Ammon's horn (tissue), 1 donor: Measurements from ENCODE around the gene KCNMB3.
"Not testable (repeated sequence)": the region's sequence is repeated elsewhere in the genome, so short reads cannot be mapped to it uniquely, and the experiment has no call there.

Source experiments
- DNase-seq: peaks from one replicate; pipeline ENCODE4 v3.0.0-alpha.2; 2016; ENCODE audit warnings: low spot score

Gene KCNMB3

GRCh38 chr3:179264449-179264848 lies 13.5 kb upstream of the KCNMB3 start:
- DNase-seq, result no peak

GRCh38 chr3:179263134-179263533 lies 12.2 kb upstream of the KCNMB3 start:
- DNase-seq, result no peak

- DNase-seq, result peak; percentile 67
These were observed 10.2 kb upstream of the KCNMB3 start for GRCh38 chr3:179260949-179261765.

DNA sequence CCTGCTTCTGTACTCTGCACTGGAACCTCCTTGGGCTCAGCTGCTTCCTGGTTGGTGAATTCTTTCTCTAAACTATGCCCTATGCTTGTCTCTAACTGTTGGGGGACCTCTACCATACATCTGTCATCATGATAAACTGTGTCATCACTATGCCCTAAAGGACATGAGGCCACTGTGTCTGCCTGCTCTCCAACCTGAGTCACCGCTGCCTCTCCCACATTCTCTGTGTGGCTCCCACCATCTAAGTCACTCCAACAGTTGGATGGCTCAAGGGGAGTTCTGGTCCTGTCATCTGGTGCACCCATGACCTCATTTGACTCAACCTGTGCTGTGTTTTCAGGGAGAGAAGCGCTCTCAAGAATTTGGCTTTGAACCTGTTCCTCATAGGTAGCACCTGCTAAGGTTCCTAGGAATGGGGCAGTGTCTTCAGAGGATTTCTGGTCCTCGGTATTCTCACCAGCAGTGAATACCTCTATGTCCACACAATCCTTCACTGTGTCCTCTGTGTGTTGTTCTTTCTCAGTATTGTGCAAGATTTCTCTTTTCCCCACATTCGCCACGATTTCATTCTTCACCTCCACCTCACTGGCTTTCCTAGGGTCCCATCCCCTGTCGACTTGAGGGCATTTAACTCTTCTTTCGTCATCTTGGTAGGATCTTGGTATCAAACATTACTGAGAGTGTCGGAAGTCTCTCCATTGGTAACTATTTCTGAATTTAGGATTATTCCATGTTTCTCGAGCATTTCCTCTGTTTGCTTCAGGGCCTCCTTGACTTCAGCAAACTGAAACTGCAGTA lies 9.2 kb upstream of the KCNMB3 start:
- not testable (repeated sequence) for DNase-seq

DNA sequence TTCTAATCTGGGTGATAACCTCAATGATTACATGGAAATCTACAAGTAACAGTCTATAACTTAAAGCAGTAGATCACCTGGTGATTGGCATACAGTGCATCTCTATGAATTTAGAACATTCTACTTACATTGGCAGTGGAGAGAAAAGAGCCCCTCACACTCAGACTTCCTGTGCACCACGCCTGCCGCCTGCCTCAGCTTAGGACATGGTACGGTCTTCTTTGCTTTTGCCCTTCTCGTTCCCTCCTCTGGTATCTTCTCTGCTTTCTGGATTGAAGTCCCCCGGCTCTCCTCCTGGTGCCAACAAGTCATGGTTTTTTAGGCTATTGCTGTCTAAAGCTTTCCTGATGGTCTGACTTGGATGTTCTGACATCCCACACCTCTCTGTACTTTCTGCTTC lies 7.9 kb upstream of the KCNMB3 start:
- no peak for DNase-seq

DNA sequence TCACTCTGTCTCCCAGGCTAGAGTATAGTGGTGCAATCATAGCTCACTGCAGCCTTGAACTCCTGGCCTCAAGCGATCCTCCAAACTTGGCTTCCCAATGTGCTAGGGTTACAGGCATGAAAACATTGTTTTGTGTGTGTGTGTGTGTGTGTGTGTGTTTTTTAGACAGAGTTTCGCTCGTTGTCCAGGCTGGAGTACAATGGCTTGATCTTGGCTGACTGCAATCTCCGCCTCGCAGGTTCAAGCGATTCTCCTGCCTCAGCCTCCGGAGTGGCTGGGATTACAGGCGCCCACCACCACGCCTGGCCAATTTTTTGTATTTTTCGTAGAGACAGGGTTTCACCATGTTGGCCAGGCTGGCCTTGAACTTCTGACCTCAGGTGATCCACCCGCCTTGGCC lies 6.8 kb upstream of the KCNMB3 start:
- not testable (repeated sequence) for DNase-seq

DNA sequence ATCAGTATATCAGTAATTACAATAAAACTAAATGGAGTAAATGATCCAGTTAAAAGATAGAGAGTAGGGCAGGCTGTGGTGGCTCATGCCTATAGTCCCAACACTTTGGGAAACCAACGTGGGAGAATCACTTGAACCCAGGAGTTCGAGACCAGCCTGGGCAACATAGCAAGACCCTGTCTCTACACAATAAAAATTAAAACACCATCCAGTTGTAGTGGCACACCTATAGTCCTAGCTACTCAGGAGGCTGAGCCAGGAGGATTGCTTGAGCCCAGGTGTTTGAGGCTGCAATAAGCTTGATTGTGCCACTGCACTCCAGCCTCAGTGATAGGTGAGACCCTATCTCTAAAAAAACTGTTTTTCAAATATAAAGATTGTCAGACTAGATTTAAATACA lies 5.9 kb upstream of the KCNMB3 start:
- no peak for DNase-seq

GRCh38 chr3:179247289-179248015 lies 3.5 kb downstream of the KCNMB3 start:
- DNase-seq, result no peak

DNA sequence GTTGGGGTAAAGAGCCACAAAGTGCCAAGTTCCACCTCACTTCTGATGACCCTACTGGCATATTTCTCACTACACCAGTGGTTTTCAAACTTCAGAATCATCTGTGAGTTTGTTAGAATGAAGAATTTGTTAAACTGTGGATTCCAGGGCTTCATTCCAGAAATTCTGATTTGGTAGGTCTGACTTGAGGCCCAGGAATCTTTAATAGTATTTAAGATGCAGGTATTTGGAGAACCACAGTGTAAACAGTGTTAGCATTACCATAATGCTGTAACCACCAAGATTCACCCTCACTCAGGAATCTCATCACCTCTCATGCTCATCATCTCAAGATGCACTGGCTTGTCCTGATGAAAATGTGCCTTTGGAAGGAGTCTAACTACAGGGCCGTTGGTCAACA lies 6.0 kb downstream of the KCNMB3 start:
- DNase-seq, result no peak

DNA sequence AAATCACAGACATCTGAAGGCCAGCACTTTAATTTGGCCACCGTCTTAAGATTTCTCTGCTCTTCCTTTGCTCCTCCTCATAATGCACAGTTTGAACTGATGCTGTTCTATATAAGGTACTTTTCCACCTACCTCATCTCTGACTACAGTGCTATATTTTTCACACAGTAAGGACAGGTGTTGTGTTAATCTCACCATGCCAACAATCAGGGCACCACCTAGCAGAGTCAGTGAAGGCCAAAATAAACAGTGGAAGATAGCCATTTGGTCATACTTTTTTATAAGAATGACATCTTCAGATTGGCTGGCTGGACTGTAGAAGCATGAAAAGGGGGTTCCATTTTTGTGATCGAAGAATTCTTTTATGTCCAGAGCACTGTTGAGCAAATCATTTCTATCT lies 8.1 kb downstream of the KCNMB3 start:
- not testable (repeated sequence) for DNase-seq

DNA sequence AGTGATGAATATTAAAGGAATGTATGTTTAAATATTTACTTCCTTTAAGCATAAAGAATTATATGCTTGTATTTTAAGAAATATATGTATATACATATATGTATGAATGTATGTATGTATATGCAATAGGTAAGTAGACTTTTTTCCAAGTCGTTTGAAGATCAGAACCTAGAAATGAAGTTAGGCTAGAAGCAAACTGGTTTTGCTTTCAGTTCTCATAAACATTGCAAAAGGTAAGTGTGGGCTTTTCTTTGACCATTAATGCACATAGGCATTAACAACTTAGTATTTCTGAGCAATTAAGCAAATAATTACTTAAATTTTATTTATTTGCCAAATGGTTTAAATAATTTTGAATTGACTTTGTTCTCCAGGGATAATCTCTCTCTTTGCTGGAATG lies 10.6 kb downstream of the KCNMB3 start:
- DNase-seq, result not testable (repeated sequence)

GRCh38 chr3:179236669-179237301 lies 14.1 kb downstream of the KCNMB3 start:
- DNase-seq, result no peak

DNA sequence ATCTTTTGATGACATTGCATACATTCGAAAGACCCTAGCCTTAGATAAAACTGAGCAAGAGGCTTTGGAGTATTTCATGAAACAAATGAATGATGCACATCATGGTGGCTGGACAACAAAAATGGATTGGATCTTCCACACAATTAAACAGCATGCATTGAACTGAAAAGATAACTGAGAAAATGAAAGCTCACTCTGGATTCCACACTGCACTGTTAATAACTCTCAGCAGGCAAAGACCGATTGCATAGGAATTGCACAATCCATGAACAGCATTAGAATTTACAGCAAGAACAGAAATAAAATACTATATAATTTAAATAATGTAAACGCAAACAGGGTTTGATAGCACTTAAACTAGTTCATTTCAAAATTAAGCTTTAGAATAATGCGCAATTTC lies 16.7 kb downstream of the KCNMB3 start:
- no peak for DNase-seq

DNA sequence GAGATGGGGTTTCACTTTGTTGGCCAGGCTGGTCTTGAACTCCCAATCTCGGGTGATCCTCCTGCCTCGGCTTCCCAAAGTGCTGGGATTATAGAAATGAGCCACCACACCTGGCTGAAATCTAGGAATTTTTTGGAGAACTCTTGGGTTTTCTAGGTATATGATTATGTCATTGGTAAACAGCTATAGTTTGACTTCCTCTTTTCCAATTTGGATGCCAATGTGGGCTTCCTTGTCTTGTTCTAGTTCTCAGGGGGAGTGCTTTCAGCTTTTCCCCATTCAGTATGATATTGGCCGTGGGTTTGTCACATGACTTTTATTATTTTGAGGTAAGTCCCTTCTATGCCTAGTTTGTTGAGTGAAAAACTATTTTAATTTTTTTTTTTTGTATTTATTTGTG lies 17.9 kb downstream of the KCNMB3 start:
- DNase-seq, result no peak

DNA sequence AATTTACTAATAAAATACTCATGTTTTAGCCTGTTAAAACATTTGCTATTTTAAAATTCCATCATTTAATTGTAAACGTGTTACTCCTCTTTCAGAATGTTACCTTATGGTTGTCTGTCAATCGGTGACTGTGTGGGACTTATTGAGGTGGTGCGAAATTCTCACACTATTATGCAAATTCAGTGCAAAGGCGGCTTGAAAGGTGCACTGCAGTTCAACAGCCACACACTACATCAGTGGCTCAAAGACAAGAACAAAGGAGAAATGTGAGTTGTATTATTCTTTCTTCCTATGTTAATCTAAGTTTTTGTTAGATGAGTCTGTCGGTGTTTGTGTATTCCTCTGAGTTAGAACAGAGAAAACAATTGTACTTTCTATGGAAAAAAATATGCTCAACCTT lies 21.7 kb downstream of the KCNMB3 start:
- no peak for DNase-seq

- DNase-seq, result no peak
These were observed 23.6 kb downstream of the KCNMB3 start for GRCh38 chr3:179227349-179227748.

- no peak for DNase-seq
These were observed 26.3 kb downstream of the KCNMB3 start for GRCh38 chr3:179224584-179224983.

DNA sequence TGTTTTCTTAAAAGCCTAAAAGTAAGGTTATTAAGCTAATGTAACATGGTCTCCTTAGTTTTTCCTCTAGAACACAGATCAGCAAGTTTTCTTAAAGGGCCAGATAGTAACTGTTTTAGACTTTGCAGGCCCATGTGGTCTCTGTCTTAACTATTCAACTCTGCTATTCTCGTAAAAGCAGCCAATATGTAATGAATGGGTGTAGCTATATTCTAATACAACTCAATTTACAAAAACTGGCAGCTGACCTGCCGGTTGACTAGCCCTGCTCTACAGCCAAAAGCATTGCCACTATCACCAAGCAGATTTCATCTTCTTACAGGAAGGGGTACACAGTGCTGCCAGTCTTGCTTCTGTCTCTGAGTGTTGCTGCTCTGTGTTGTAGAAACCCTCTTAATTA lies 27.4 kb downstream of the KCNMB3 start:
- DNase-seq, result no peak

DNA sequence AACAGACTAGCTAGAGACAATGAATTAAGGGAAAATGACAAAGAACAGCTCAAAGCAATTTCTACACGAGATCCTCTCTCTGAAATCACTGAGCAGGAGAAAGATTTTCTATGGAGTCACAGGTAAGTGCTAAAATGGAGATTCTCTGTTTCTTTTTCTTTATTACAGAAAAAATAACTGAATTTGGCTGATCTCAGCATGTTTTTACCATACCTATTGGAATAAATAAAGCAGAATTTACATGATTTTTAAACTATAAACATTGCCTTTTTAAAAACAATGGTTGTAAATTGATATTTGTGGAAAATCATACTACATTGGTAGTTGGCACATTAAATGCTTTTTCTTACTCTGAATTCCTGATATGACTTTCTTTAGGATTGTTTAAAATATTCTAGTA lies 32.7 kb downstream of the KCNMB3 start:
- not testable (repeated sequence) for DNase-seq

DNA sequence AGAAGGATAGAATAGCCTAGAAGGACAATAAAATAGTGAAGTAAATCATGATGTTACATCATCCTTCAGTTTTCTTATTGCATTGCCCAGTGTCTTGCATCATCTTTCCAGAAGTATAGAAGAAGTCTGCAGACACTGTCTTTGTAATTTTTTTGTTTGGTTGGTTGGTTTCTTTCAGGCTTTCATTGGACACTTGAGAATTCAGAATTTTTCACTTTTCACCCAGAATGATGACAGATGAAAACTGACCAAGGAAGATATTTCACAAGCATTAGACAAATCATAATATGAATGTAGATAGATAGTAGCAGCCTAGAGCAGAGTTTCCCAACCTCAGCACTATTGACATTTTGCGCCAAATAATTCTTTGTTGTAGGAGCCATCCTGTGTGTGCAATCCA lies 35.4 kb downstream of the KCNMB3 start:
- not testable (repeated sequence) for DNase-seq

DNA sequence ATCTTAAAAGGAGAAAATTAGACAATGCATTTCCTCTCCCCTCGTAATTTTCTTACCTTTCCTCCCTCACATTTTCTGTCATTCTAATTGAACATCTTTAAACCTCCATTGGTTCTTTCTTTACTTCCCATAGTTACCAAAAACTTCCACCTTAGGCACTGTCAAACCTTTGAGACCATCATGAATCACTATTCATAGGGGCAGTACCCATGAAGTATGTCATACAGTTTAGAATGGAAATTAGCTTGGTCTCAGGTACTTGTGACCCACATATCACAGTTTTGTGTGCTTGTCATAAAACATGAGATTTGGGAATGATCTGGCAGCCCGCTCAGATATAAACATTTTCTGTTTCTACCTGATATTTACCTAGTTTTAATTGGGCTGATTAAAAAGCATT lies 50.1 kb downstream of the KCNMB3 start:
- no peak for DNase-seq

DNA sequence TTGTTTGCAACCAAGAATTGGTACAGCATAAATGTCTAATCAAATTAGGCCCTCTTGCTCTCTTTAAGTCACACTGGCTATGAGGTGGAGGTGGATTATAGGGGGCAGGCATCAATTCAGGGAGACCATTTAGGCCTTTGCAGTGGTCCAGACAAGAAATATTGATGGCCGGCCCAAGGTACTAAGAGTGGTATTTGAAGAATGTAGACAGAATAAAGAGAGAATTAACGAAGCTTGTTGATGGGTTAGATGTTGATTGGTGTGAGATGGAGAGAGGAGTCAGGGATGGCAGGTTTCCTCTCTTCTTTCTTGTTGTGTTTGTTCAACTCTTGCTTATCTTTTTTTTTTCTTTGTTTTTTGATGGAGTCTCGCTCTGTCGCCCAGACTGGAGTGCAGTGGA lies 54.2 kb downstream of the KCNMB3 start:
- DNase-seq, result no peak
